Hepatic stellate cell (primary cell): ENCODE measurements around the gene TGFBR2.
"Not testable (repeated sequence)": the region's sequence is repeated elsewhere in the genome, so short reads cannot be mapped to it uniquely, and the experiment has no call there.

ENCODE experiments used
- DNase-seq: peaks from one replicate; pipeline ENCODE4 v3.0.0; 2011; ENCODE audit warnings: low spot score

The TGFBR2 gene

GRCh38 chr3:30657914-30658313, 51.5 kb downstream of the TGFBR2 start:
- DNase-seq, result no peak

- peak; percentile 14 for DNase-seq
These were observed 52.1 kb downstream of the TGFBR2 start for GRCh38 chr3:30658328-30659052.

GRCh38 chr3:30659270-30660130, 53.1 kb downstream of the TGFBR2 start:
- peak; percentile 59 for DNase-seq

- DNase-seq, result no peak
These were observed 53.7 kb downstream of the TGFBR2 start for GRCh38 chr3:30660136-30660535.

DNA sequence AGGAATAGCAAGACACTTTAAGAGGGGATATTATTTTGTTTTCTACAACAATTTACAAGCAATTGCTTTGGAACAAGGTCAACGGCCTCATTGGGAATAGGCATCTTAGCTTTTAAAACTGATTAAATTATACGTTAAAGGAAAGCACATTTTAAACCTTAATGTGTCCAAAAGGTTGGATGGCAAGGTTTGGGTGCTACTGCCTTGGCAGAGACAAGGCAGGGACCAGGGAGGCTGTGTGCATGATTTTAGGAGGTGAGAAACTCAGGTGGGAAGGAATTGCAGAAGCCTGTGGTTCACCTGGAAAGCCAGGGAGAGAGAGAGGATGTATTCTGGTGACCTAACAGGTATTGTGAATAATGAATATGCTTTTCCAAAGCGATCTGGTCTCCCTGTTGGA, 54.3 kb downstream of the TGFBR2 start:
- DNase-seq, result no peak

GRCh38 chr3:30661098-30661873, 54.9 kb downstream of the TGFBR2 start:
- DNase-seq, result no peak

DNA sequence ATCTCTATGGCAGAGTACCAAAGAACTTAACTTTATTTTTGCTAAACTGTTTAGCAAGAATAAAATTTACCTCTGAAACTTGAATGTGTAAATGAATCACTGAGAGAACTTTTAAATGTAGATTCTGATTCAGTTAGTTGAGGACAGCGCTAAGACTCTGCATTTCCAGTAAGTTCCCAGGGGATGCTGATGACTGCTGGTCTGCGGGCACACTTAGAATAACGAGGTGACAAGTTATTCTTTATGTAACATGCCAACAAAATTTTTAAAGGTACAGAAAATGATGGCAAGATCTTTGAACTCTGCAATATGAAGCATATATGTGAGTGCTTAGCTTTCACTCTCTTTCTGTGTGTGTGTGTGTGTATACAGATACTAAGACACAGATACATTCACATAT, 56.4 kb downstream of the TGFBR2 start:
- no peak for DNase-seq

DNA sequence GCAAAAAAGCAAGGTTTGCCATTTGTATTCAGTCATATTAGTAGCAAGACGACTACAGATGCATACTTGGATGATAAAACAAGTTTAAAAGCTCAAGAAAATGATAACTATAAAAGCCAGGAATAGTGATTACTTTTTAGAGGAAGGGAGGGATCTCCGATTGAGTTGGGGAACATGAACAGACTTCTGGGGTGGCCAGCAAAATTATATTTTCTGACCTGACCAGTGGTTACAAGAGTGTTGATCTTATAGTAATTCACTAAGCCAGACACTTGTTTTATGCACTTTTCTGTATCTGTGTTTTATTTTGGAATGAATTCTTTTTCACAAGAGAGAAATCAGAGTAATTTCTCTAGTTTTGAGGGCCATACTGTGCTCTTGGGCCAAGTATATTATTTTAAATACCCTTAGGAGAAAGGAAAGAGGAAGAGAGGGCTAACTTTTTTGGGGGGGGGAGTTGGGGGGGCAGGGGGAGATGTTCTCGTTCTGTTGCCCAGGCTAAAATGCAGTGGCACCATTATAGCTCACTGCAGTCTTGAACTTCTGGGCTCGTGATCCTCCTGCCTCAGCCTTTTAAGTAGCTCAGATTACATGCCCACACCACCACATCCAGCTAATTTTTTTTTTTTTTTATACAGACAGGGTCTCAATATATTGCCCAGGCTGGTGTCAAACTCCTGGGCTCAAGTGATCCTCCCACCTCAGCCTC, 57.3 kb downstream of the TGFBR2 start:
- no peak for DNase-seq

- DNase-seq, result no peak
These were observed 58.1 kb downstream of the TGFBR2 start for GRCh38 chr3:30664459-30664858.

- no peak for DNase-seq
These were observed 58.5 kb downstream of the TGFBR2 start for GRCh38 chr3:30664884-30665283.

GRCh38 chr3:30665539-30665938, 59.1 kb downstream of the TGFBR2 start:
- no peak for DNase-seq

DNA sequence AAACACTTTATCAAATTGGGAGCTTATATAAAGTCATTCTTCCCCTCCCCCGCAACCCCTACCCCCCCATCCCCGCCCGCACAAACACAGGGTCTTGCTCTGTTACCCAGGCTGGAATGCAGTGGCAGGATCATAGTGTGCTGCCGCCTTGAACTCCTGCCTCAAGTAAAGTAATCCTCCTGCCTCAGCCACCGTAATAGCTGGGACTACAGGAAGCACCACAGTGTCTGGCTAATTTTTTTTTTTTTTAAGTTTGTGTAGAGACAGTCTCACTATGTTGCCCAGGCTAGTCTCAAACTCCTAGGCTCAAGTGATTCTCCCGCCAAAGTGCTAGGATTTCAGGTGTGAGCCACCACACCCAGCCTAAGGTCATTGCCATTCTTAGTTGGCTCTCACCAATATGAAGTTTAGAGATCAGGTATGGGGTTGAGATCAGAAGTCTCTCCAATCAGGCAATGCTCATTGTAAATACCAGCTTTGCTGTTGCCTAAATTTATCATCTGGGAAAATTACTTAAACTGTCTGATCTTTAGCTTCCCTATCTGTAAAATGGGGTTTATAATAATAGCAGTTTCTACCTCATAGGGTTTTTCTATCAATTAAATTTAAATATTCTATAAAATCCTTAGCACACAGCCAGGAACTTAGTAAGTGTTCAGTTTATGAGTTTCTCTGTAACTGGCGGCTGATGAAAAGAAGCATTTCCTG, 60.3 kb downstream of the TGFBR2 start:
- no peak for DNase-seq

GRCh38 chr3:30667280-30667651, 60.9 kb downstream of the TGFBR2 start:
- no peak for DNase-seq

GRCh38 chr3:30668051-30668609, 61.7 kb downstream of the TGFBR2 start:
- no peak for DNase-seq

- DNase-seq, result not testable (repeated sequence)
These were observed 63.0 kb downstream of the TGFBR2 start for GRCh38 chr3:30669360-30669934.

DNA sequence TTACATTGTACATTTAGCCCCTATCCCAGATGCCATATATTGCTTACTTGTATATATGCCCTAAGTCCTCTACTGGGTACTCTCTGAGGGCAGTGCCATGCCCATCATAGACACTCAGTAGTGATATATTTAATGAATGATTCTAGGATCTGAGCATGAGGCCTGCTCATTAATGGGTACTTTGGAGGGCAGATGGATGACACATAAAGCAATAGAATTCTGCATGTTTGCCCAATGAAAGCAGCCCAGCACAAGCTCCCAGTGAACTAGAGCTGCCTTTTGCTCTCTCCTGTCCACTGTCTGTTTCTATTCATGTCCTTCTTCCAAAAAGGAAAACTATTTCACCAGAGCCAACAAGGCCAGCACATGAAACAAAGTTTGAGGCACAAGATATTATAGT, 63.9 kb downstream of the TGFBR2 start:
- DNase-seq, result no peak

- no peak for DNase-seq
These were observed 65.3 kb downstream of the TGFBR2 start for GRCh38 chr3:30671527-30672286.

GRCh38 chr3:30672287-30672735, 65.9 kb downstream of the TGFBR2 start:
- DNase-seq, result no peak

DNA sequence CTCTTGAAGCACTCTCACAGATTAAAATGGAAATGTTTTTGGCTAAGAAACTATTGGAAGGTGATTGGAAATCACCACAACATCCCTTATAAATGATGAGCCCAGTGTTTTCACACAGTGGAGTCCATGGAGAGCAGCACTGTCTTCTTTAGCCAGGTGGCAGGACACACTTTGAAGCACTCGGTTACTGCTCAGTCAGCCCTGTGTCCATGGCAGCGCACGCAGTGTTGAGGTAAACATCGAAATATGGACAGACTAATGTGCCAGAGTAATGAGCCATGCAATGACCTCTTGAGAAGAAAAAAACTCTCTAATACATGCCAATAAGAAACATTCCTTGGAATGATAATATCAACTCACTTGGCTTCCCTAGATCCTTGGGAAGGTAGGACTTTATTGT, 66.6 kb downstream of the TGFBR2 start:
- DNase-seq, result no peak
